ENCODE results near the gene LGMN. TPM values are rescaled to one million over a fixed set of nuclear protein-coding genes. Genes with fewer than 3 reads are reported as not detected.

Gene LGMN
- total and polyA plus RNA-seq, 2 experiments from 2014 or later, result 60.0 to 83.5 TPM

DNA sequence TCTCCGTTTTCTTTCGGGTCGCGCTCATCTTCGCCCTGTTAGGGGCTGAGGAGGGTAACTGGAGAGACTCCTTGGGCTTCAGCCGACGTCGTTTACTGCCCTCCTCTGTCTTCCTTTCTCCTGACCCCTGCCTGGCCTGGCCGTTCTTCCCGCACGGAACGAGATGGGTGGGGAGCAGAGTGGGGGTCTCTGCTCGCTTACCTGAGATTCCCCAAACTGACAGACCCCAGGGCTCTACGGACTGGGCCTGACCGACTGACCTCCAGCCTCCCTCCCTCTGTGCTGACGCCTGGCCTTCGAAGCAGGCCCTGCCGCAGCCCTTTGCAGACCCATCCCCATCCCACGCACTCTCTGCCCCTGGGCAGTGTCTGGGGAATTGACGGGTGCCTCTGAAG is 46.1 kb upstream of the LGMN start:
- Histone ChIP-seq H3K36me3 (ENCODE audit: insufficient read depth) (no peaks in the 10 kb centered on the region; the same call in 1 of the 2 replicates), H3K4me1 (ENCODE audit: insufficient read depth) (no peaks in the 10 kb centered on the region), H3K4me2 (peak overlapping the region; percentile 90), H3K27ac (ENCODE audit: low read depth) (peak overlapping the region; percentile 78; the same call in 1 of the 2 replicates), H2AFZ (peak overlapping the region; percentile 95), H3K4me3 (peak overlapping the region; percentile 95), H3K9me2 (ENCODE audit: insufficient read depth) (no peaks in the 10 kb centered on the region), H3K27me3 (ENCODE audit: insufficient read depth) (no peaks in the 10 kb centered on the region), H3F3A (replicated peaks; ENCODE audit: low read depth) (no peaks in the 10 kb centered on the region), H3K79me2 (replicated peaks; ENCODE audit: insufficient read depth) (peaks cover 23% of the 10 kb centered on the region), H4K20me1 (replicated peaks; ENCODE audit: insufficient read depth) (no peaks in the 10 kb centered on the region)
- H3K4me3 Mint-ChIP-seq, result peak overlapping the region; percentile 94
- peaks cover 18% of the 10 kb centered on the region for H3K4me1 Mint-ChIP-seq
- peaks cover 5% of the 10 kb centered on the region for H3K9me3 Mint-ChIP-seq
- no peaks in the 10 kb centered on the region for H3K27me3 Mint-ChIP-seq (ENCODE audit: insufficient read depth, low read depth, poor library complexity)
- peak overlapping the region; percentile 92 for H3K27ac Mint-ChIP-seq
- peaks cover 17% of the 10 kb centered on the region for H3K36me3 Mint-ChIP-seq (ENCODE audit: low read depth)
- TF ChIP-seq NANOG (IDR thresholded peaks at IDR 0.05; ENCODE audit: borderline replicate concordance) (no peak), STAT1 (IDR thresholded peaks at IDR 0.05; ENCODE audit: unreplicated experiment) (no peak), JUNB (IDR thresholded peaks at IDR 0.05; ENCODE audit: unreplicated experiment) (no peak), POLR2AphosphoS5 (IDR thresholded peaks at IDR 0.05; ENCODE audit: low read depth) (no peak), EZH2phosphoT487 (IDR thresholded peaks at IDR 0.05; ENCODE audit: unreplicated experiment) (no peak), ZNF114 (CRISPR knock-in tag; IDR thresholded peaks at IDR 0.05) (no peak), CREB1 (CRISPR knock-in tag; IDR thresholded peaks at IDR 0.05; ENCODE audit: low read depth) (no peak)
- TF ChIP-seq, protein P1, sequence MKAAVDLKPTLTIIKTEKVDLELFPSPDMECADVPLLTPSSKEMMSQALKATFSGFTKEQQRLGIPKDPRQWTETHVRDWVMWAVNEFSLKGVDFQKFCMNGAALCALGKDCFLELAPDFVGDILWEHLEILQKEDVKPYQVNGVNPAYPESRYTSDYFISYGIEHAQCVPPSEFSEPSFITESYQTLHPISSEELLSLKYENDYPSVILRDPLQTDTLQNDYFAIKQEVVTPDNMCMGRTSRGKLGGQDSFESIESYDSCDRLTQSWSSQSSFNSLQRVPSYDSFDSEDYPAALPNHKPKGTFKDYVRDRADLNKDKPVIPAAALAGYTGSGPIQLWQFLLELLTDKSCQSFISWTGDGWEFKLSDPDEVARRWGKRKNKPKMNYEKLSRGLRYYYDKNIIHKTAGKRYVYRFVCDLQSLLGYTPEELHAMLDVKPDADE (IDR thresholded peaks at IDR 0.05), result no peak
- TF ChIP-seq, protein P2, sequence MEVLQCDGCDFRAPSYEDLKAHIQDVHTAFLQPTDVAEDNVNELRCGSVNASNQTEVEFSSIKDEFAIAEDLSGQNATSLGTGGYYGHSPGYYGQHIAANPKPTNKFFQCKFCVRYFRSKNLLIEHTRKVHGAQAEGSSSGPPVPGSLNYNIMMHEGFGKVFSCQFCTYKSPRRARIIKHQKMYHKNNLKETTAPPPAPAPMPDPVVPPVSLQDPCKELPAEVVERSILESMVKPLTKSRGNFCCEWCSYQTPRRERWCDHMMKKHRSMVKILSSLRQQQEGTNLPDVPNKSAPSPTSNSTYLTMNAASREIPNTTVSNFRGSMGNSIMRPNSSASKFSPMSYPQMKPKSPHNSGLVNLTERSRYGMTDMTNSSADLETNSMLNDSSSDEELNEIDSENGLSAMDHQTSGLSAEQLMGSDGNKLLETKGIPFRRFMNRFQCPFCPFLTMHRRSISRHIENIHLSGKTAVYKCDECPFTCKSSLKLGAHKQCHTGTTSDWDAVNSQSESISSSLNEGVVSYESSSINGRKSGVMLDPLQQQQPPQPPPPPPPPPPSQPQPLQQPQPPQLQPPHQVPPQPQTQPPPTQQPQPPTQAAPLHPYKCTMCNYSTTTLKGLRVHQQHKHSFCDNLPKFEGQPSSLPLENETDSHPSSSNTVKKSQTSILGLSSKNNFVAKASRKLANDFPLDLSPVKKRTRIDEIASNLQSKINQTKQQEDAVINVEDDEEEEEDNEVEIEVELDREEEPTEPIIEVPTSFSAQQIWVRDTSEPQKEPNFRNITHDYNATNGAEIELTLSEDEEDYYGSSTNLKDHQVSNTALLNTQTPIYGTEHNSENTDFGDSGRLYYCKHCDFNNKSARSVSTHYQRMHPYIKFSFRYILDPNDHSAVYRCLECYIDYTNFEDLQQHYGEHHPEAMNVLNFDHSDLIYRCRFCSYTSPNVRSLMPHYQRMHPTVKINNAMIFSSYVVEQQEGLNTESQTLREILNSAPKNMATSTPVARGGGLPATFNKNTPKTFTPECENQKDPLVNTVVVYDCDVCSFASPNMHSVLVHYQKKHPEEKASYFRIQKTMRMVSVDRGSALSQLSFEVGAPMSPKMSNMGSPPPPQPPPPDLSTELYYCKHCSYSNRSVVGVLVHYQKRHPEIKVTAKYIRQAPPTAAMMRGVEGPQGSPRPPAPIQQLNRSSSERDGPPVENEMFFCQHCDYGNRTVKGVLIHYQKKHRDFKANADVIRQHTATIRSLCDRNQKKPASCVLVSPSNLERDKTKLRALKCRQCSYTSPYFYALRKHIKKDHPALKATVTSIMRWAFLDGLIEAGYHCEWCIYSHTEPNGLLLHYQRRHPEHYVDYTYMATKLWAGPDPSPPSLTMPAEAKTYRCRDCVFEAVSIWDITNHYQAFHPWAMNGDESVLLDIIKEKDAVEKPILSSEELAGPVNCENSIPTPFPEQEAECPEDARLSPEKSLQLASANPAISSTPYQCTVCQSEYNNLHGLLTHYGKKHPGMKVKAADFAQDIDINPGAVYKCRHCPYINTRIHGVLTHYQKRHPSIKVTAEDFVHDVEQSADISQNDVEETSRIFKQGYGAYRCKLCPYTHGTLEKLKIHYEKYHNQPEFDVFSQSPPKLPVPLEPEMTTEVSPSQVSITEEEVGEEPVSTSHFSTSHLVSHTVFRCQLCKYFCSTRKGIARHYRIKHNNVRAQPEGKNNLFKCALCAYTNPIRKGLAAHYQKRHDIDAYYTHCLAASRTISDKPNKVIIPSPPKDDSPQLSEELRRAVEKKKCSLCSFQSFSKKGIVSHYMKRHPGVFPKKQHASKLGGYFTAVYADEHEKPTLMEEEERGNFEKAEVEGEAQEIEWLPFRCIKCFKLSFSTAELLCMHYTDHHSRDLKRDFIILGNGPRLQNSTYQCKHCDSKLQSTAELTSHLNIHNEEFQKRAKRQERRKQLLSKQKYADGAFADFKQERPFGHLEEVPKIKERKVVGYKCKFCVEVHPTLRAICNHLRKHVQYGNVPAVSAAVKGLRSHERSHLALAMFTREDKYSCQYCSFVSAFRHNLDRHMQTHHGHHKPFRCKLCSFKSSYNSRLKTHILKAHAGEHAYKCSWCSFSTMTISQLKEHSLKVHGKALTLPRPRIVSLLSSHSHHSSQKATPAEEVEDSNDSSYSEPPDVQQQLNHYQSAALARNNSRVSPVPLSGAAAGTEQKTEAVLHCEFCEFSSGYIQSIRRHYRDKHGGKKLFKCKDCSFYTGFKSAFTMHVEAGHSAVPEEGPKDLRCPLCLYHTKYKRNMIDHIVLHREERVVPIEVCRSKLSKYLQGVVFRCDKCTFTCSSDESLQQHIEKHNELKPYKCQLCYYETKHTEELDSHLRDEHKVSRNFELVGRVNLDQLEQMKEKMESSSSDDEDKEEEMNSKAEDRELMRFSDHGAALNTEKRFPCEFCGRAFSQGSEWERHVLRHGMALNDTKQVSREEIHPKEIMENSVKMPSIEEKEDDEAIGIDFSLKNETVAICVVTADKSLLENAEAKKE (CRISPR knock-in tag; IDR thresholded peaks at IDR 0.05), result no peak
- DNase-seq (ENCODE audit: low spot score) (peak; percentile 16), ATAC-seq (peak; percentile 31)

Measured in GM23338 (cell line).